H1 (cell line): ENCODE data around the gene HEXIM1.

Experiments
- CTCF ChIP-seq, 3 experiments: IDR thresholded peaks; 1 replicate in 2 of 3; 2 replicates in 1 of 3; pipeline versions ENCODE4 v1.5.1 to v1.6.1; 2011; ENCODE audit warnings: low read length in 3 of 3, mild to moderate bottlenecking in 3 of 3, inconsistent platforms in 2 of 3, low read depth in 1 of 3, moderate library complexity in 1 of 3; ENCODE audit not compliant: insufficient read depth in 1 of 3; ENCODE audit errors: control extremely low read depth in 1 of 3
- EP300 ChIP-seq, 2 experiments: IDR thresholded peaks; 1 replicate in 1 of 2; 2 replicates in 1 of 2; pipeline ENCODE4 v1.6.1; 2011 to 2012; ENCODE audit warnings: low read depth in 2 of 2, low read length in 2 of 2, mild to moderate bottlenecking in 2 of 2, borderline replicate concordance in 1 of 2, inconsistent platforms in 1 of 2, moderate library complexity in 1 of 2
- HDAC2 ChIP-seq, 2 experiments: fragments of 300-600 bp in 1 of 2; sonication (generic) in 1 of 2; IDR thresholded peaks; 2 replicates each; pipeline ENCODE4 v1.6.1; 2011 to 2012; ENCODE audit warnings: low read depth in 2 of 2, low read length in 2 of 2, mild to moderate bottlenecking in 2 of 2, moderate library complexity in 2 of 2, borderline replicate concordance in 1 of 2, inconsistent platforms in 1 of 2
- SUZ12 ChIP-seq: fragments of 200-600 bp; sonication (generic); IDR thresholded peaks from 2 replicates; pipeline ENCODE4 v1.6.1; 2012; ENCODE audit warnings: mild to moderate bottlenecking, inconsistent platforms, low read length, moderate library complexity, mixed read lengths
- TAF7 ChIP-seq: optimal IDR thresholded peaks from 2 replicates; pipeline ENCODE3; 2011; ENCODE audit warnings: low read depth, mild to moderate bottlenecking, inconsistent platforms, low read length, moderate library complexity, borderline replicate concordance

GRCh38 chr17:45171338-45172231 is 23.3 kb downstream of the HEXIM1 start:
- TF ChIP-seq EP300 (IDR thresholded peaks at IDR 0.05; ENCODE audit: borderline replicate concordance in 1 of 2, low read depth in 2 of 2, low read length in 2 of 2) (no peak), CTCF (IDR thresholded peaks at IDR 0.05; ENCODE audit: control extremely low read depth in 1 of 3, insufficient read depth in 1 of 3, low read depth in 1 of 3, low read length in 3 of 3) (peak in 1 of 3 experiments; percentile 7; a peak in 1 of 4 replicates), HDAC2 (IDR thresholded peaks at IDR 0.05; ENCODE audit: borderline replicate concordance in 1 of 2, low read depth in 2 of 2, low read length in 2 of 2) (peak in 1 of 2 experiments; percentile 25; a peak in 1 of 4 replicates), SUZ12 (no peak), TAF7 (no peak)
